Measurements from ENCODE around the gene ZNF275.

GRCh38 chrX:153388722-153389459, 54.9 kb downstream of the ZNF275 start:
- no peak for TF ChIP-seq SMC3 (conservative IDR thresholded peaks at IDR 0.05; ENCODE audit: poor library complexity)
- TF ChIP-seq CTCF (IDR thresholded peaks at IDR 0.05; ENCODE audit: poor library complexity, severe bottlenecking), result no peak
- TF ChIP-seq POLR2AphosphoS5 (IDR thresholded peaks at IDR 0.05), result no peak
